Omental fat pad (tissue), 4 donors: ENCODE measurements around the gene MAP2K3. TPM values are rescaled to one million over a fixed set of nuclear protein-coding genes. Genes with fewer than 3 reads are reported as not detected.
A peak's percentile ranks its signal among the peaks of the same experiment; 100 is the strongest.

ENCODE experiments used
- ATAC-seq: fragments of 150-250 bp; one replicate; pipeline ENCODE4 v1.9.1; 2016; ENCODE audit warnings: mild to moderate bottlenecking, moderate library complexity; ENCODE audit not compliant: low FRiP score
- DNase-seq: peaks from one replicate; pipeline ENCODE4 v3.0.0-alpha.2; 2019; ENCODE audit warnings: low spot score
- CTCF ChIP-seq, 3 donors: fragments of 450-650 bp; IDR thresholded peaks; one replicate each; pipeline ENCODE4 v1.5.1; 2016 to 2017; ENCODE audit warnings: antibody characterized with exemption in 3 of 3, mild to moderate bottlenecking in 3 of 3, moderate library complexity in 2 of 3
- total RNA-seq, 4 donors: library from RNA; depleted of rRNA; stranded (reverse); fragments of >200 nt; gene quantifications; one replicate each; pipeline ENCODE4 v1.1.0, GENCODE V29; 2016

The MAP2K3 gene
- total RNA-seq, result 100 to 1,000 TPM in 1 of 4 donors, 10 to 100 TPM in 3; 36.8 to 170 (median 58.5) TPM

DNA sequence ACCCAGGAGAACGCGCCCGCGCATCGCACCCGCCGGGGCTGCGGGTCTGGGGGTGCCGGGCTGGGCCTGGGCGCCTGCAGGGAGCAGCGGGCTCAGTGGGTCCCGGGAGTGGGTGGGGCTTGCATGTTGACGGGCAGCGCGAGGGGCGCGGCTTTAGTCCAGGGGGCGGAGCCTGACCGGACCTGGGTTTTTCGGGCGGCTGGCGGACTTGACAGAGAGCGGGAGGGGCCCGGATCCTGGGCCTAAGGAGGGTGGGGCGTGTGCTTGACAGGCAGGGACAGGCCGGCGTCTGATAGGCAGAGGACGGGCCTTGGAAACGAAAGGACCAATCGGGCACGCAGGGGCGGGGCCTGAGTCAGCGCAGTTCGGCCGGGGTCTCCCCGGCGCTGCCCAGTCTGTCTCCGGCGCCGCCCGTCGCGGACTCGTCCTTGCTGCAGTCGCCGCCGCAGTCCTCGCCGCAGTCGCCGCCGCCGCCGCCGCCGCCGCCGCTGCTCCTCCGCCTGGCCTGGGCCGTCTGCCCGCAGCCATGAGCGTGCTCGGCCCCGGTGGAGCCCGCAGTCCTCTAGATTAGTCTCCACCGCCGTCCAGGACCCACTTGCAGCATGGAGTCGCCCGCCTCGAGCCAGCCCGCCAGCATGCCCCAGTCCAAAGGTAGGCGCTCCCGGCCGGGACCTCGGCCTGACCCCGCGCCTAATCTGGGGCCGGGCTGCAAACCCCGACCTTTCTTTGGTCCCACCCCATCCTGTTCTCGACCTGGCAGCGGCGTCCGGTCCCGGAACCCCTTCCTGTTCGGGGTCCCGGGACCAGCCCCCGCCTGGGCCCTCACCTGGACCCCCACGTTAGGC is at the start of gene MAP2K3:
MAP2K3 (plus strand) TSS at position 393 of the 845 bp plus-strand sequence; CDS start at position 603, 210 bp downstream.
- no peak for TF ChIP-seq CTCF (IDR thresholded peaks at IDR 0.05)
- DNase-seq (peak; percentile 93), ATAC-seq (peak; percentile 76)

GRCh38 chr17:21235921-21236320 is 48.6 kb upstream of the MAP2K3 start:
- DNase-seq (no peak), ATAC-seq (no peak)
- no peak for TF ChIP-seq CTCF (IDR thresholded peaks at IDR 0.05)

DNA sequence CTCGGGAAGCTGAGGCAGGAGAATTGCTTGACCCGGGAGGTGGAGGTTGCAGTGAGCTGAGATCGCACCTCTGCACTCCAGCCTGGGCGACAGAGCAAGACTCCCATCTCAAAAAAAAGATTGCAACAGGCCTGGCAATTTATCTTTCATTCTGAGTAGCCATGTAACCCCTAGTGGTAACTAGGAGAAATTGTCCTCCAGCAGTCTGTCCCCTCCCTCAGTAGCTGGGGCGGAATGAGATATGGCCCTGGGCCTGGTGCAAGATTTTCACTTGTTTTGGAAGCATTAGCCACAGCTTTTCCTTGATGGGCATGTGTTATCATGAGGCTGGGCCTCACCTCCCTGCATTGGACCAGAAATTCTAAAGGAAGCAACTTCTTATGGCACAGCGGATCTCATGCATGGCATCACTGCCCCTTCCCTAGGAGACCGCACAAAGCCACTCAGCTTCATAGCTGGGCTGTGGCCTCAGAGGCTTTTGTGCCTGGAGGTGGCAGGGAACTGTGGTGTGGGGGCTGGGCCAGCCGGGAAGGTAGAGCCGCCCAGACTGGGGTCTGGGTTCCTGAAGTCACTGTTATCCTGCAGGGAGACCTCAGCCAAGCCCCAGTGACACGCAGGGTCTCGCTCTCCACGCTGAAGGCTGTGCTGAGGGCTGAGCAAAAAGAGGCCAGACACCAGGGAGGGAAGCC is 44.7 kb upstream of the MAP2K3 start:
- no peak for DNase-seq
- ATAC-seq, result no peak
- no peak for TF ChIP-seq CTCF (IDR thresholded peaks at IDR 0.05)

DNA sequence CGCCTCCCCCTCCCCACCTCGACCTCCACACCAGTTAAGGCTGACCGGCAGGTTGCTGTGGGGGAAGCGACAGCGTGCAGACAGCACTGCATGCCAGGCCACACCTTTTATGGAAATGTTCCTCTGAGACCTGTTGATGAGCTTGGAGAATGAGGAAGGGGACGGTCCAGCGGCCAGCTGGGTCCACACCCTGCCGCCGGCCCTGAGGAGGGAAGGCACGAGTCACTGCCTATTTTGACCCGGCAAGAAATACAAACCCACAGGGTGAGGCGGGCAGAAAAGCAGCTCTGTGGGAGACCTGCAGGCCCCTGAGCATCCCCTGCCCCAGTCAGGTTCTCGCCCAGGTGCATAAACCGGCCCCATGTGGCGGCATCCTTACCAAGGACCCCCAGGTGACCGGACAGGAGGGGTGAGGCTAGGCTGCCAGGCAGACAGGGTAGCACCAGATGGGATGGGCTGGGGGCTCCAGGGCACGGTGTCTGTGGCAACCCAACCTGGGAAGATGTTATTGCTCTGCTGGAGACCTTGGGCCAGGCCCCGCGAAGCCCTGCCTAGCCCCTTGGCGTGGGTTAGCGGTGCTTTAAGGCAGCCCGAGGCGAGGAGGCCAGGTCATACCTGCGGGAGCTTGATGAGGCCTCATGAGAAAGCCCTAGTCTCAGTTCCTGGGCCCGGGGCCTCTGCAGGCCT is 44.0 kb upstream of the MAP2K3 start:
- no peak for ATAC-seq
- no peak for TF ChIP-seq CTCF (IDR thresholded peaks at IDR 0.05)
- DNase-seq, result no peak

GRCh38 chr17:21241564-21241963 is 42.9 kb upstream of the MAP2K3 start:
- ATAC-seq (no peak), DNase-seq (no peak)
- TF ChIP-seq CTCF (IDR thresholded peaks at IDR 0.05), result no peak

DNA sequence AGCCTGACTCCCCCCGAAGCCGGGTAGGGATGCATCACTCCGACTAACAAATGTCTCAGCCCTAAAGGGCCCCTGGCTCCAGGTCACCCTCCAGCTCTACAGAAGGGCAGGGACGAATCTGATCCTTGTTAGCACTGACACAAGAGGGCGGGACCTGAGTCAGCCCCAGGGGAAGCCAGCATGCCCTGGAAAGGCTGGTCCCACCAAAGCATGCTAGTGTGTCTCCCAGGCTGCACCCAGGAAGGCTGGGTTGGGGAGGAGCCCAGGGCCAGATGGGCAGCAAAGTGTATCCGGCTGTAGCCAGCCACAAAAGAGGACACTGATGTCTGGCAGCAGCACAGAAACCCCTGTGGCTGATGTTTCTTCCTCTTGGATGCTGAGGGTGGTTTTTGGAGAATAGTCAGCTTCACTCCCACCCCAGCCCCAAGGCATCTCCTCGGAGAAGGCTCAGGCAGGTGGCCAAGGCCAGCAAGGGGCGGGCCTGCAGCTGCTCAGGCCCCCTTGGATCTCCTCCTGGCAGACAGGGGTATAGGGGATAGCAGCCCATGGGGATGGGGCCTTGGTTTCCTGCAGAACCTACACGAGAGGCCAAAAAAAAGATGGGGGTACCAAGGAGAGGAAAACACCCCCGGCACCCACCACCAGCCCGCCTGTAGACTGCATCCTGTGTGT is 42.3 kb upstream of the MAP2K3 start:
- DNase-seq (no peak), ATAC-seq (no peak)
- no peak for TF ChIP-seq CTCF (IDR thresholded peaks at IDR 0.05)
